OCI-LY1 (cell line): Measurements from ENCODE around the gene LRRC9.

ENCODE experiments used
- H2AFZ ChIP-seq: fragments of 200-600 bp; sonication (generic), shearing (Covaris generic); 2 replicates; pipeline ENCODE4 v1.6.0; 2014; ENCODE audit warnings: antibody characterized with exemption, mild to moderate bottlenecking, low read length
- H3F3A ChIP-seq: fragments of 200-600 bp; sonication (generic), shearing (Covaris generic); 2 replicates; pipeline ENCODE4 v1.6.0; 2014; ENCODE audit warnings: mild to moderate bottlenecking, antibody characterized with exemption, low read length, moderate library complexity; ENCODE audit not compliant: insufficient read depth
- H3K27ac ChIP-seq: fragments of 200-600 bp; sonication (generic); 2 replicates; pipeline ENCODE4 v1.5.1; 2014; ENCODE audit warnings: low read length, mixed run types, mild to moderate bottlenecking, low read depth; ENCODE audit not compliant: poor library complexity, severe bottlenecking
- H3K27me3 ChIP-seq: fragments of 200-600 bp; sonication (generic); 2 replicates; pipeline ENCODE4 v1.6.0; 2014; ENCODE audit warnings: antibody characterized with exemption, mild to moderate bottlenecking, low read length, moderate library complexity; ENCODE audit not compliant: insufficient read depth
- H3K36me3 ChIP-seq: fragments of 200-600 bp; sonication (generic); 2 replicates; pipeline ENCODE4 v1.6.1; 2014; ENCODE audit warnings: mild to moderate bottlenecking, antibody characterized with exemption, low read length, moderate library complexity, mixed read lengths; ENCODE audit not compliant: insufficient read depth
- H3K4me1 ChIP-seq: fragments of 200-600 bp; sonication (generic); 2 replicates; pipeline ENCODE4 v1.5.1; 2014; ENCODE audit warnings: mild to moderate bottlenecking, low read length, moderate library complexity; ENCODE audit not compliant: insufficient read depth, severe bottlenecking
- H3K4me2 ChIP-seq: fragments of 200-600 bp; sonication (generic), shearing (Covaris generic); 2 replicates; pipeline ENCODE4 v1.6.1; 2014; ENCODE audit warnings: low read length
- H3K4me3 ChIP-seq: fragments of 200-600 bp; sonication (generic); 2 replicates; pipeline ENCODE4 v1.5.1; 2014; ENCODE audit warnings: low read length, low read depth, mild to moderate bottlenecking, mixed read lengths; ENCODE audit not compliant: poor library complexity, severe bottlenecking
- H3K79me2 ChIP-seq: fragments of 200-600 bp; shearing (Covaris generic); 2 replicates; pipeline ENCODE4 v1.6.1; 2016; ENCODE audit warnings: mixed run types, low read length, mixed read lengths; ENCODE audit not compliant: insufficient read depth
- H3K9ac ChIP-seq: fragments of 200-600 bp; sonication (generic), shearing (Covaris generic); 2 replicates; pipeline ENCODE4 v1.6.1; 2014; ENCODE audit warnings: mild to moderate bottlenecking, low read length, mixed read lengths
- H3K9me2 ChIP-seq: fragments of 200-600 bp; sonication (generic), shearing (Covaris generic); 2 replicates; pipeline ENCODE4 v1.6.1; 2014; ENCODE audit warnings: low read depth, mild to moderate bottlenecking, low read length, mixed read lengths
- H3K9me3 ChIP-seq: fragments of 200-600 bp; shearing (Covaris generic); 2 replicates; pipeline ENCODE4 v1.6.1; 2014; ENCODE audit warnings: low read length, mixed read lengths
- H4K20me1 ChIP-seq: fragments of 200-600 bp; sonication (generic), shearing (Covaris generic); 2 replicates; pipeline ENCODE4 v1.6.0; 2016; ENCODE audit warnings: mild to moderate bottlenecking, low read length; ENCODE audit not compliant: insufficient read depth
- EZH2 ChIP-seq: fragments of 200-600 bp; sonication (generic), shearing (Covaris generic); IDR thresholded peaks from 2 replicates; pipeline ENCODE4 v1.8.0; 2017; ENCODE audit warnings: borderline replicate concordance, mixed run types, mild to moderate bottlenecking, antibody characterized with exemption, low read length, moderate library complexity, mixed read lengths
- TF ChIP-seq, protein P1 (sequence below): fragments of 200-600 bp; sonication (generic), shearing (Covaris generic); IDR thresholded peaks from 2 replicates; pipeline ENCODE4 v1.5.1; 2017; ENCODE audit warnings: mild to moderate bottlenecking, antibody characterized with exemption, low read length, moderate library complexity, mixed read lengths

LRRC9 gene

DNA sequence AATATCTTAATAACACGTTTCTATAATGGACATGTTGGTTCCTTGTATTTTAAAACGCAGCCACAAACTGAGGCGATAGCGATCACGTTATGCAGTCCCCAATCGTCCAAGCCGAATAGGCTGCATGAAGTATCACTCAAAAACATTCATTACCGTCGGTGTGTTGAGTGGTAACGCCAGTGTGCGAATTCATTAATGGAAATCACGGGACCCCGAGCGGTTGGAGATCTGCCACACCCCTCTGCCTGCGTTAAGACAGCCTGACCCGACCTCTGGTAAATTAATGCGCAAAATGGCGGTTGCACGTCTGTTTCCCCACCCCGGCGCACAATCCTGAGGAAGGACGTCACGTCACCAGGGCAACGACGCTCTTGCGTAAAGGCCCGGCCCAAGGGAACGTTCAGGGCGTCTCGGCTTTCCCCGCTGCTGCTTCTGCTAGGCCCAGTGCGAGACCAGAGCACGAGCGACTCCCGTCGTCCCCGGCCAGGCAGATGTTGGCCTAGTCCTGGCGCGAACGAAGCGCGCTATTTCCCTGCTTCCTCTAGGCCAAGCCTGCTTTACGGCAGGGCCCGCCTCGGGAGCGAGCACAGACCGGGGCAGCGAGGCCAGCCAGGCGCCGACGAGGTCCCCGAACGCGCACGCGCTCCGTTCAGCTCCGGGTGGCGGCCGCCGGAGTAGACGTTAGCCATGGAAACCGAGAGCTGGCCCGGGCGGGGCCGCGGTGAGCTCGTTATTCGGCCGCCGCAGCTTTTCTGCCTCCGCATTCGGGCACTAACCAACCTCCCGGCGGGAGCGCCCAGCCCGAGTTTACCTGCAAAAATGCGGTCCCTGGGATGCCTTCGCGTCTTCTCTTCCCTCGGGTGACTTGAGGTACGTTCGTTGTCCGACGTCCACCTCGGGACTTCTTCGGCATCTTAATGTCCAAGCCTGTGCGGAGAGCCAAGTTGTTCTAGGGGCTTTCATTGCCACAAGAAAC lies 171.9 kb downstream of the LRRC9 start, which contains the start of gene PCNX4:
TSS of gene PCNX4 (plus strand) at position 374 of the 976 bp plus-strand sequence. CDS start 15,716 bp downstream, outside the sequence.
- peak within 1 kb of the TSS; percentile 93 for H3K4me3 ChIP-seq

DNA sequence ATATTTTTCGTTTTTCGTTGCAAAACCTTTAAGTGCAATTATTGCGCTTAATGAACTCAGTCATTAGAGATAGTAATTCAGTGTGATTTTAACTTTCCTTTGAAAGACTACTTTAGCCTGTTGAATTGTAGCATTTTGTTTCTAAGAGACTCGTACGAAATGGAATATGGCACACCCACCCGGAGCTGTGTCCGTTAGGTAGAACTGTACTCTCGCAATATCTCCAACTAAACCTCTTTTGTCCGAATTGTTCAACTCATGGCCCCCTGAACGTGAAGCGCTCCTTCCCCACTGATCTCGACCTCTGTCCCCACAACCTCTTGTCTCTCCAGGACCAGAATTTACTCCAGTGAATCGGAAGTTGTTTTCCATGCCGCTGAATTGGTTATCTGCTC lies 172.6 kb downstream of the LRRC9 start:
- TF ChIP-seq EZH2 = no peak
- TF ChIP-seq, protein P1, sequence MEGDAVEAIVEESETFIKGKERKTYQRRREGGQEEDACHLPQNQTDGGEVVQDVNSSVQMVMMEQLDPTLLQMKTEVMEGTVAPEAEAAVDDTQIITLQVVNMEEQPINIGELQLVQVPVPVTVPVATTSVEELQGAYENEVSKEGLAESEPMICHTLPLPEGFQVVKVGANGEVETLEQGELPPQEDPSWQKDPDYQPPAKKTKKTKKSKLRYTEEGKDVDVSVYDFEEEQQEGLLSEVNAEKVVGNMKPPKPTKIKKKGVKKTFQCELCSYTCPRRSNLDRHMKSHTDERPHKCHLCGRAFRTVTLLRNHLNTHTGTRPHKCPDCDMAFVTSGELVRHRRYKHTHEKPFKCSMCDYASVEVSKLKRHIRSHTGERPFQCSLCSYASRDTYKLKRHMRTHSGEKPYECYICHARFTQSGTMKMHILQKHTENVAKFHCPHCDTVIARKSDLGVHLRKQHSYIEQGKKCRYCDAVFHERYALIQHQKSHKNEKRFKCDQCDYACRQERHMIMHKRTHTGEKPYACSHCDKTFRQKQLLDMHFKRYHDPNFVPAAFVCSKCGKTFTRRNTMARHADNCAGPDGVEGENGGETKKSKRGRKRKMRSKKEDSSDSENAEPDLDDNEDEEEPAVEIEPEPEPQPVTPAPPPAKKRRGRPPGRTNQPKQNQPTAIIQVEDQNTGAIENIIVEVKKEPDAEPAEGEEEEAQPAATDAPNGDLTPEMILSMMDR = no peak
- peak overlapping the region; percentile 85 for H3K27ac ChIP-seq
- H3K4me1 ChIP-seq = peaks cover 50% of the 10 kb centered on the region
- peak overlapping the region; percentile 52; the same call in 1 of the 2 replicates for H2AFZ ChIP-seq
- no peaks in the 10 kb centered on the region for H3K9me3 ChIP-seq
- peak overlapping the region; percentile 93 for H3K4me3 ChIP-seq
- peaks cover 14% of the 10 kb centered on the region for H3K36me3 ChIP-seq
- H3F3A ChIP-seq = no peaks in the 10 kb centered on the region
- H3K79me2 ChIP-seq = peaks cover 49% of the 10 kb centered on the region
- H3K27me3 ChIP-seq = no peaks in the 10 kb centered on the region
- peak overlapping the region; percentile 85 for H3K4me2 ChIP-seq
- no peaks in the 10 kb centered on the region for H3K9me2 ChIP-seq
- H3K9ac ChIP-seq = peak overlapping the region; percentile 94
- no peaks in the 10 kb centered on the region for H4K20me1 ChIP-seq

More for the DNA sequence above, 171.9 kb downstream of the LRRC9 start, which contains the start of gene PCNX4:
- Histone ChIP-seq H3K9ac (peak within 1 kb of the TSS; percentile 94), H3K36me3 (peaks cover 7% of the 10 kb centered on the region; the same call in 1 of the 2 replicates), H3K79me2 (peaks cover 44% of the 10 kb centered on the region), H3K9me2 (no peaks in the 10 kb centered on the region), H3K4me1 (peaks cover 50% of the 10 kb centered on the region), H4K20me1 (no peaks in the 10 kb centered on the region), H3K27me3 (no peaks in the 10 kb centered on the region), H3F3A (no peaks in the 10 kb centered on the region), H3K4me2 (peak within 1 kb of the TSS; percentile 85), H2AFZ (peak within 1 kb of the TSS; percentile 52; the same call in 1 of the 2 replicates), H3K9me3 (no peaks in the 10 kb centered on the region), H3K27ac (peak within 1 kb of the TSS; percentile 85)
- no peak for TF ChIP-seq EZH2
- TF ChIP-seq, protein P1 = no peak

DNA sequence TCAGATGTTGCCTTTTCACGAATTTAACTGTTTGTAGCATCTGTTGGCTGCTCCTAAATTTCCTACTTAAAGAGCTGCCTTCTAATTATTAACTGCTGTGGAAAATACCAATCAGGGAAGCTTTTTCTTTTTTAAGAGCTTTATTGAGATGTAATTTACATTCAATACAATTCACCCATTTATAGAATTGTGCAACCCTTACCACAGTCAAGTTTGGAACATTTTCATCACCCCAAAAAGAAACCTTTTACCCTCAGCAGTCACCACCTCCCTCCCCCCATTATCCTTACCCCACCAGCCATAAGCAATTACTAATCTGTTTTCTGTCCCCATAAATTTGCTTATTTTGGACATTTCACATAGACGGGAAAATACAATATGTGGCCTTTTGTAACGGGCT lies 173.1 kb downstream of the LRRC9 start:
- Histone ChIP-seq H3K36me3 (peaks cover 19% of the 10 kb centered on the region), H3F3A (no peaks in the 10 kb centered on the region), H3K4me3 (peak overlapping the region; percentile 93), H3K4me1 (peaks cover 46% of the 10 kb centered on the region), H3K79me2 (peaks cover 50% of the 10 kb centered on the region), H3K9ac (peak overlapping the region; percentile 94), H3K4me2 (peak overlapping the region; percentile 85), H2AFZ (no peak overlapping the region), H3K9me3 (no peaks in the 10 kb centered on the region), H3K9me2 (no peaks in the 10 kb centered on the region), H3K27ac (peak overlapping the region; percentile 85), H3K27me3 (no peaks in the 10 kb centered on the region), H4K20me1 (no peaks in the 10 kb centered on the region)
- TF ChIP-seq EZH2 = no peak
- TF ChIP-seq, protein P1 = no peak
